Body of pancreas (tissue), 4 donors: ENCODE measurements around the gene MTMR1. TPM values are rescaled to one million over a fixed set of nuclear protein-coding genes. Genes with fewer than 3 reads are reported as not detected.

Experiments used
- ATAC-seq: fragments of 150-250 bp; one replicate; pipeline ENCODE4 v1.9.1; 2016
- DNase-seq, 4 donors: peaks; one replicate each; pipeline ENCODE4 v3.0.0-alpha.2; 2019
- H3K27ac ChIP-seq, 4 donors: fragments of 200-600 bp; sonication (generic); 1 replicate in 3 of 4; 2 replicates in 1 of 4; pipeline versions ENCODE4 v1.5.1 to v1.6.1; 2016 to 2019; ENCODE audit warnings: mild to moderate bottlenecking in 1 of 4, mixed read lengths in 1 of 4, moderate library complexity in 1 of 4
- H3K27me3 ChIP-seq, 2 donors: fragments of 200-600 bp; sonication (generic); one replicate each; pipeline ENCODE4 v1.6.0; 2016; ENCODE audit warnings: mild to moderate bottlenecking in 1 of 2
- H3K36me3 ChIP-seq, 2 donors: fragments of 200-600 bp; sonication (generic); replicated peaks in 1 of 2; 2 replicates each; pipeline ENCODE4 v1.5.1; 2016; ENCODE audit warnings: low read depth in 2 of 2; ENCODE audit not compliant: insufficient read depth in 1 of 2
- H3K4me1 ChIP-seq: fragments of 200-600 bp; sonication (generic); one replicate; pipeline ENCODE4 v1.6.0; 2016
- H3K4me3 ChIP-seq, 2 donors: fragments of 200-600 bp; sonication (generic); 1 replicate in 1 of 2; 2 replicates in 1 of 2; pipeline ENCODE4 v1.5.1; 2016 to 2019
- H3K9me3 ChIP-seq, 3 donors: fragments of 200-600 bp; sonication (generic); 1 replicate in 2 of 3; 2 replicates in 1 of 3; pipeline ENCODE4 v1.5.1; 2016
- CTCF ChIP-seq, 7 experiments: fragments of 450-650 bp in 4 of 7; fragments of 200-600 bp in 3 of 7; sonication (generic) in 3 of 7; IDR thresholded peaks; one replicate each; pipeline ENCODE4 v1.5.1; 2016 to 2019; ENCODE audit warnings: antibody characterized with exemption in 7 of 7
- POLR2A ChIP-seq, 3 donors: fragments of 450-650 bp; IDR thresholded peaks; one replicate each; pipeline ENCODE4 v1.6.1; 2016; ENCODE audit warnings: antibody characterized with exemption in 3 of 3, mild to moderate bottlenecking in 2 of 3
- WGBS, 2 donors: methylation state at CpG; one replicate each; pipeline ENCODE4 v1.1.5; 2017; 5-methylcytosine and 5-hydroxymethylcytosine counted together
- intact Hi-C: fragments of 100-400 bp; cut with DNase I; formaldehyde crosslinking; loops from one replicate; pipeline ENCODE4 v1.15.1; 2023
- total RNA-seq, 2 donors: library from RNA; depleted of rRNA; stranded (reverse); fragments of >200 nt; gene quantifications; one replicate each; pipeline ENCODE4 v1.1.0, GENCODE V29; 2016

Gene MTMR1
- total RNA-seq, 2 donors from 2014 or later = 7.6 to 9.1 TPM

GRCh38 chrX:150663073-150663472, 30.1 kb upstream of the MTMR1 start:
- Histone ChIP-seq H3K9me3 (no peaks in the 10 kb centered on the region), H3K4me3 (no peak overlapping the region), H3K27ac (no peak overlapping the region), H3K27me3 (no peaks in the 10 kb centered on the region), H3K36me3 (no peaks in the 10 kb centered on the region), H3K4me1 (peaks cover 29% of the 10 kb centered on the region)
- ATAC-seq (no peak), DNase-seq (no peak)
- 51 to 52% methylated on average over 2 of the region's 2 CpGs for WGBS, 2 donors
- TF ChIP-seq CTCF (IDR thresholded peaks at IDR 0.05) = no peak
- TF ChIP-seq POLR2A (IDR thresholded peaks at IDR 0.05) = no peak
- intact Hi-C loops = no loop called here

GRCh38 chrX:150664290-150664689, 28.9 kb upstream of the MTMR1 start:
- Histone ChIP-seq H3K4me1 (peaks cover 29% of the 10 kb centered on the region), H3K27ac (peak overlapping the region in 3 of 4 donors; percentile 15 to 59 (median 30)), H3K4me3 (no peak overlapping the region), H3K9me3 (no peaks in the 10 kb centered on the region), H3K36me3 (no peaks in the 10 kb centered on the region), H3K27me3 (no peaks in the 10 kb centered on the region)
- DNase-seq = peak; percentile 78 to 91 (median 87)
- peak; percentile 88 for ATAC-seq
- no peak for TF ChIP-seq CTCF (IDR thresholded peaks at IDR 0.05)
- no peak for TF ChIP-seq POLR2A (IDR thresholded peaks at IDR 0.05)
- WGBS, 2 donors = 6 to 25% methylated on average over 1 to 2 of the region's 2 CpGs
- intact Hi-C loops = no loop called here

GRCh38 chrX:150676221-150676620, 17.0 kb upstream of the MTMR1 start:
- WGBS, 2 donors = 30 to 46% methylated on average over 2 of the region's 2 CpGs

GRCh38 chrX:150680974-150681373, 12.2 kb upstream of the MTMR1 start:
- Histone ChIP-seq H3K4me1 (no peaks in the 10 kb centered on the region), H3K27ac (no peak overlapping the region), H3K4me3 (no peak overlapping the region), H3K9me3 (no peaks in the 10 kb centered on the region), H3K27me3 (no peaks in the 10 kb centered on the region), H3K36me3 (no peaks in the 10 kb centered on the region)
- intact Hi-C loops = no loop called here
- peak; percentile 23 to 47 (median 33) for DNase-seq
- 17 to 25% methylated on average over 7 of the region's 7 CpGs for WGBS, 2 donors
- ATAC-seq = peak; percentile 71
- peak in 6 of 7 experiments; percentile 39 to 62 (median 54) for TF ChIP-seq CTCF (IDR thresholded peaks at IDR 0.05)
- no peak for TF ChIP-seq POLR2A (IDR thresholded peaks at IDR 0.05)

More at GRCh38 chrX:150676221-150676620, 17.0 kb upstream of the MTMR1 start:
- Histone ChIP-seq H3K36me3 (no peaks in the 10 kb centered on the region), H3K4me1 (no peaks in the 10 kb centered on the region), H3K9me3 (no peaks in the 10 kb centered on the region), H3K4me3 (no peak overlapping the region), H3K27me3 (no peaks in the 10 kb centered on the region), H3K27ac (no peak overlapping the region)
- no peak for TF ChIP-seq POLR2A (IDR thresholded peaks at IDR 0.05)
- TF ChIP-seq CTCF (IDR thresholded peaks at IDR 0.05) = no peak
- intact Hi-C loops = no loop called here
- DNase-seq (no peak), ATAC-seq (no peak)

- TF ChIP-seq POLR2A (IDR thresholded peaks at IDR 0.05) (no peak), CTCF (IDR thresholded peaks at IDR 0.05) (no peak)
- intact Hi-C loops = no loop called here
- no peaks in the 10 kb centered on the region for H3K9me3 ChIP-seq
- no peak overlapping the region for H3K27ac ChIP-seq
- WGBS, 2 donors = 72 to 74% methylated on average over 3 of the region's 3 CpGs
- no peak for ATAC-seq
- no peaks in the 10 kb centered on the region for H3K27me3 ChIP-seq
- no peak overlapping the region for H3K4me3 ChIP-seq
- H3K4me1 ChIP-seq = no peaks in the 10 kb centered on the region
- DNase-seq = no peak
- H3K36me3 ChIP-seq = no peaks in the 10 kb centered on the region
Observed at GRCh38 chrX:150683112-150683511, 10.1 kb upstream of the MTMR1 start.
